Liver (tissue), 9 donors: Measurements from ENCODE around the gene KAZN. TPM values are rescaled to one million over a fixed set of nuclear protein-coding genes. Genes with fewer than 3 reads are reported as not detected.

Source experiments
- DNase-seq: peaks from one replicate; pipeline ENCODE4 v3.0.0-alpha.2; 2017; ENCODE audit warnings: low spot score
- H3K27ac ChIP-seq, 2 donors: one replicate each; pipeline ENCODE4 v1.7.0; 2013; ENCODE audit warnings: inconsistent platforms in 2 of 2, low read length in 2 of 2, control low read depth in 1 of 2, low read depth in 1 of 2, mild to moderate bottlenecking in 1 of 2
- H3K27me3 ChIP-seq, 4 donors: one replicate each; pipeline versions ENCODE4 v1.6.1 to v1.7.0; 2013; ENCODE audit warnings: low read length in 3 of 4, inconsistent platforms in 1 of 4, mild to moderate bottlenecking in 1 of 4, moderate library complexity in 1 of 4; ENCODE audit not compliant: control insufficient read depth in 4 of 4, insufficient read depth in 4 of 4
- H3K36me3 ChIP-seq, 4 donors: one replicate each; pipeline versions ENCODE4 v1.6.1 to v1.7.0; 2013; ENCODE audit warnings: low read length in 3 of 4, mild to moderate bottlenecking in 3 of 4, low read depth in 1 of 4, moderate library complexity in 1 of 4; ENCODE audit not compliant: control insufficient read depth in 4 of 4, insufficient read depth in 3 of 4
- H3K4me1 ChIP-seq, 4 donors: one replicate each; pipeline versions ENCODE4 v1.6.1 to v1.7.0; 2013; ENCODE audit warnings: low read length in 3 of 4, mild to moderate bottlenecking in 3 of 4, moderate library complexity in 1 of 4; ENCODE audit not compliant: control insufficient read depth in 4 of 4, insufficient read depth in 4 of 4
- H3K4me3 ChIP-seq, 3 donors: one replicate each; pipeline versions ENCODE4 v1.6.1 to v1.7.0; 2013; ENCODE audit warnings: low read length in 3 of 3, control low read depth in 1 of 3, low read depth in 1 of 3, mild to moderate bottlenecking in 1 of 3
- H3K9ac ChIP-seq, 2 donors: one replicate each; pipeline ENCODE4 v1.7.0; 2013; ENCODE audit warnings: low read length in 2 of 2, mild to moderate bottlenecking in 2 of 2, moderate library complexity in 2 of 2, control low read depth in 1 of 2, low read depth in 1 of 2
- H3K9me3 ChIP-seq, 4 donors: one replicate each; pipeline versions ENCODE4 v1.6.1 to v1.7.0; 2013; ENCODE audit warnings: low read length in 3 of 4; ENCODE audit not compliant: control insufficient read depth in 4 of 4
- ATF3 ChIP-seq: IDR thresholded peaks from 2 replicates; pipeline ENCODE4 v1.6.1; 2016; ENCODE audit warnings: antibody characterized with exemption
- CTCF ChIP-seq: fragments of 150-350 bp; IDR thresholded peaks from 2 replicates; pipeline ENCODE4 v1.5.1; 2017; ENCODE audit warnings: improper control_type of control experiment, low read depth, low read length; ENCODE audit not compliant: missing input control
- FOXA2 ChIP-seq: IDR thresholded peaks from 2 replicates; pipeline ENCODE4 v1.6.1; 2016; ENCODE audit warnings: antibody characterized with exemption
- HNF4A ChIP-seq, 2 donors: conservative IDR thresholded peaks; 2 replicates each; pipeline ENCODE4 v1.6.1; 2016; ENCODE audit warnings: antibody characterized with exemption in 2 of 2, mild to moderate bottlenecking in 2 of 2
- HNF4G ChIP-seq: IDR thresholded peaks from 2 replicates; pipeline ENCODE4 v1.6.1; 2016; ENCODE audit warnings: antibody characterized with exemption
- MAX ChIP-seq: IDR thresholded peaks from 2 replicates; pipeline ENCODE4 v1.6.1; 2016; ENCODE audit warnings: antibody characterized with exemption
- RAD21 ChIP-seq, 2 donors: IDR thresholded peaks; 2 replicates each; pipeline ENCODE4 v1.6.1; 2016; ENCODE audit warnings: antibody characterized with exemption in 2 of 2, mild to moderate bottlenecking in 2 of 2
- SP1 ChIP-seq: IDR thresholded peaks from 2 replicates; pipeline ENCODE4 v1.6.1; 2018; ENCODE audit warnings: antibody characterized with exemption, mild to moderate bottlenecking
- TAF1 ChIP-seq: conservative IDR thresholded peaks from 2 replicates; pipeline ENCODE4 v1.6.1; 2016; ENCODE audit warnings: antibody characterized with exemption, mild to moderate bottlenecking
- WGBS: extraction: QIAGEN DNeasy Blood & Tissue Kit; methylation state at CpG from one replicate; pipeline ENCODE4 v1.1.7; 2013; 5-methylcytosine and 5-hydroxymethylcytosine counted together
- polyA plus RNA-seq, 2 donors: library from polyadenylated mRNA; stranded (reverse) in 1 of 2; unstranded in 1 of 2; fragments of 200-250 nt in 1 of 2; fragments of >200 nt in 1 of 2; fragmentation: Nextera tagmentation in 1 of 2; extraction: Ambion mirVana in 1 of 2; gene quantifications; one replicate each; pipeline versions ENCODE4 v1.2.1 to v1.2.3, GENCODE V29; 2013 to 2015
- total RNA-seq, 2 donors: library from RNA; depleted of rRNA; stranded (reverse); fragments of >200 nt; gene quantifications; one replicate each; pipeline ENCODE4 v1.2.3, GENCODE V29; 2014
- TF ChIP-seq, protein P1 (sequence below): IDR thresholded peaks from 2 replicates; pipeline ENCODE4 v1.6.1; 2016; ENCODE audit warnings: antibody characterized with exemption, mild to moderate bottlenecking
- donor health status: healthy.
- donor health status: healthy.
- donor health status: healthy.
- donor health status: healthy.
- donor health status: healthy.

The KAZN gene
- total and polyA plus RNA-seq, 4 donors: 1.9 to 6.9 (median 2.4) TPM

DNA sequence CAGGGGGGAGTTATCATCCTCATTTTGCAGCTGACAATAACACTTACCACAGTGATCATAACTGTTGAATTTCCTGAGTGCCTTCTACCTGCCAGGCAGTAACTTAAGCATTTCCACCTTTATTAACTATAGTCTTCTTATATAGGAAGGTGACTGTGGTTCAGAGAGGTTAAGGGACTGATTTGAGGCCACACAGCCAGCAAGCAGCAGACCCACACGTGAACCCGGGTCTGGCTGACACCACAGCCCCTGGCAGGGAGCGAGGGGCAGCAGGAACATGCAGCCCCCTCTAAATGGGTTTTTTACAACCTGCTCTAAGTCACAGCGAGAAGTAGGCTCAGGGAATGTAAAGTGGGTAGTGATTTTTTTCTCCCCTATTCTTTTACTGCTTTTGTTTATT is 248.2 kb downstream of the KAZN start:
- DNase-seq: no peak
- H3K4me3 ChIP-seq: no peak overlapping the region
- no peak overlapping the region for H3K27ac ChIP-seq
- H3K9ac ChIP-seq: no peak overlapping the region
- TF ChIP-seq RAD21 (IDR thresholded peaks at IDR 0.05): no peak
- H3K27me3 ChIP-seq: no peaks in the 10 kb centered on the region
- WGBS: 73% methylated on average over 4 of the region's 4 CpGs
- H3K4me1 ChIP-seq: no peaks in the 10 kb centered on the region
- H3K9me3 ChIP-seq: peaks cover 5 to 11% (median 7%) of the 10 kb centered on the region in 4 donors
- no peaks in the 10 kb centered on the region for H3K36me3 ChIP-seq

- no peak for DNase-seq
- no peaks in the 10 kb centered on the region for H3K27me3 ChIP-seq
- no peak overlapping the region for H3K4me3 ChIP-seq
- no peaks in the 10 kb centered on the region for H3K36me3 ChIP-seq
- no peak overlapping the region for H3K9ac ChIP-seq
- H3K9me3 ChIP-seq: peaks cover 0 to 3% (median 0%) of the 10 kb centered on the region in 4 donors
- no peak for TF ChIP-seq CTCF
- TF ChIP-seq HNF4A (conservative IDR thresholded peaks at IDR 0.05): no peak
- no peak for TF ChIP-seq RAD21 (IDR thresholded peaks at IDR 0.05)
- TF ChIP-seq FOXA2: no peak
- no peak for TF ChIP-seq SP1
- TF ChIP-seq HNF4G: no peak
- no peak for TF ChIP-seq MAX
- TF ChIP-seq ATF3: no peak
- TF ChIP-seq, protein P1, sequence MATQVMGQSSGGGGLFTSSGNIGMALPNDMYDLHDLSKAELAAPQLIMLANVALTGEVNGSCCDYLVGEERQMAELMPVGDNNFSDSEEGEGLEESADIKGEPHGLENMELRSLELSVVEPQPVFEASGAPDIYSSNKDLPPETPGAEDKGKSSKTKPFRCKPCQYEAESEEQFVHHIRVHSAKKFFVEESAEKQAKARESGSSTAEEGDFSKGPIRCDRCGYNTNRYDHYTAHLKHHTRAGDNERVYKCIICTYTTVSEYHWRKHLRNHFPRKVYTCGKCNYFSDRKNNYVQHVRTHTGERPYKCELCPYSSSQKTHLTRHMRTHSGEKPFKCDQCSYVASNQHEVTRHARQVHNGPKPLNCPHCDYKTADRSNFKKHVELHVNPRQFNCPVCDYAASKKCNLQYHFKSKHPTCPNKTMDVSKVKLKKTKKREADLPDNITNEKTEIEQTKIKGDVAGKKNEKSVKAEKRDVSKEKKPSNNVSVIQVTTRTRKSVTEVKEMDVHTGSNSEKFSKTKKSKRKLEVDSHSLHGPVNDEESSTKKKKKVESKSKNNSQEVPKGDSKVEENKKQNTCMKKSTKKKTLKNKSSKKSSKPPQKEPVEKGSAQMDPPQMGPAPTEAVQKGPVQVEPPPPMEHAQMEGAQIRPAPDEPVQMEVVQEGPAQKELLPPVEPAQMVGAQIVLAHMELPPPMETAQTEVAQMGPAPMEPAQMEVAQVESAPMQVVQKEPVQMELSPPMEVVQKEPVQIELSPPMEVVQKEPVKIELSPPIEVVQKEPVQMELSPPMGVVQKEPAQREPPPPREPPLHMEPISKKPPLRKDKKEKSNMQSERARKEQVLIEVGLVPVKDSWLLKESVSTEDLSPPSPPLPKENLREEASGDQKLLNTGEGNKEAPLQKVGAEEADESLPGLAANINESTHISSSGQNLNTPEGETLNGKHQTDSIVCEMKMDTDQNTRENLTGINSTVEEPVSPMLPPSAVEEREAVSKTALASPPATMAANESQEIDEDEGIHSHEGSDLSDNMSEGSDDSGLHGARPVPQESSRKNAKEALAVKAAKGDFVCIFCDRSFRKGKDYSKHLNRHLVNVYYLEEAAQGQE: no peak
- 87% methylated on average over 6 of the region's 6 CpGs for WGBS
- H3K27ac ChIP-seq: no peak overlapping the region
- no peaks in the 10 kb centered on the region for H3K4me1 ChIP-seq
These were observed 249.7 kb downstream of the KAZN start for GRCh38 chr1:14848203-14848602.

DNA sequence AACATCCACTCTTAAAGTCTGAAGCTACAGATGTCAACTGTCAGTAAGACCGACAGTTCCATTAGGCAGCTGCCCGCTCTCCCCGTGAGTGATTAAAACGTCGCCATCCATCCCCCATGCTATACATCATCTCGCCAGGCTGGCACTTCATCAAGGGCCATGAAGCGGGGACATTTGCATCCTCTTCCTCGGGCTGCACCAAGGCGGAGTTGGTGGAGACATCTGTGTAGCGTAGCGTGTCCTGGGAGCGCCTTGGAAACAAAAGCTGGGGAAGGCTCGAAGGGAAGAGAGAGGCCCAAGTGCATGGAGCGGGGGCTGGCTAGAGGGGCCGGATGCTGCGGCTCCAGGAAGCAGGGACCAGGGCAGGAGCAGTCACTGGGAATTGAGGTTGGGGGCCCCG is 250.1 kb downstream of the KAZN start:
- Histone ChIP-seq H3K9ac (no peak overlapping the region), H3K27ac (no peak overlapping the region), H3K27me3 (no peaks in the 10 kb centered on the region), H3K9me3 (no peaks in the 10 kb centered on the region), H3K4me1 (no peaks in the 10 kb centered on the region), H3K36me3 (no peaks in the 10 kb centered on the region), H3K4me3 (no peak overlapping the region)
- no peak for DNase-seq
- 86% methylated on average over 17 of the region's 17 CpGs for WGBS
- TF ChIP-seq SP1 (no peak), HNF4G (no peak), CTCF (no peak), TAF1 (no peak)
